ENCODE data around the gene SMIM26.

Gene SMIM26

GRCh38 chr20:18532626-18533025 lies 34.6 kb upstream of the SMIM26 start:
- TF ChIP-seq CTCF (IDR thresholded peaks at IDR 0.05), result no peak
- no peak for TF ChIP-seq ZFX (IDR thresholded peaks at IDR 0.05; ENCODE audit: borderline replicate concordance)
- H3K27ac ChIP-seq, result no peak overlapping the region

DNA sequence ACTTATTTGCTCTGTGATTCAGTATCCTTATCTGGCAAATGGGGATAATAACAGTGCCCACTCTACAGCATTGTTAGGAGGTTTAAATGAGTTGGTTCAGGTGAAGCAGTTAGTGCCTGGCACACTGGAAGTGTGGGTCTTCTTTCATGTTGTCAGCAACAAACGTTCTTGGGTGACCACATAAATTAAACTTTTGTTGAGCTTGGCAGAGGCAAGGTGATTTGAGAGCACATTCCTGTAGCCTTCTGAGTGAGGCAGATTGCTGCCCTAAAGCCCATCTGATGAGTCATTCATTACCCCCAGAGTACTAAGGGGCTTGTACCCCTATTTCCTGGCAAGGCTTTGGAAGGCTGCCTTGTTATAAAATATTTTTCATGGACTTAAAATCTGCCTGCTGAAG lies 33.7 kb upstream of the SMIM26 start:
- TF ChIP-seq CTCF (IDR thresholded peaks at IDR 0.05) (no peak), ZFX (IDR thresholded peaks at IDR 0.05; ENCODE audit: borderline replicate concordance) (no peak)
- no peak overlapping the region for H3K27ac ChIP-seq

- TF ChIP-seq CTCF (IDR thresholded peaks at IDR 0.05) (no peak), ZFX (IDR thresholded peaks at IDR 0.05; ENCODE audit: borderline replicate concordance) (no peak)
- no peak overlapping the region for H3K27ac ChIP-seq
These were observed 33.1 kb upstream of the SMIM26 start for GRCh38 chr20:18533978-18534644.

- TF ChIP-seq ZFX (IDR thresholded peaks at IDR 0.05; ENCODE audit: borderline replicate concordance), result no peak
- TF ChIP-seq CTCF (IDR thresholded peaks at IDR 0.05), result no peak
- H3K27ac ChIP-seq, result no peak overlapping the region
These were observed 29.6 kb upstream of the SMIM26 start for GRCh38 chr20:18537651-18538050.

DNA sequence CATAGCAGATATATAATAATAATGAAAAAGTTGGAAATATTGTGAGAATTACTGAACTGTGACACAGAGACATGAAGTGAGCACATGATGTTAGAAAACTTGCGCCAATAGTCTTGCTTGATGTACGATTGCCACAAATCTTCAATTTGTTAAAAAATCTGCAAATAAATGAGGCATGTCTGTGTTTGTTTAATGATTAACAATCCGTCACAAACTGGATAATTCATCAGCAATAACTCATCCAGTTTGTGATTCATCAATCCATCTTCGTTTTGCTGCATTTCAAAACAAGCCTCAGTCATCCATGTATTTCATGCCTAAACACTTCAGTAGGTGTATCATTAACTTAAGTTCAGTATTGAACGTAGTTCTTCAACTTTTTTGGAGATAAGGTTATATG lies 25.5 kb upstream of the SMIM26 start:
- TF ChIP-seq ZFX (IDR thresholded peaks at IDR 0.05; ENCODE audit: borderline replicate concordance) (no peak), CTCF (IDR thresholded peaks at IDR 0.05) (no peak)
- no peak overlapping the region for H3K27ac ChIP-seq

DNA sequence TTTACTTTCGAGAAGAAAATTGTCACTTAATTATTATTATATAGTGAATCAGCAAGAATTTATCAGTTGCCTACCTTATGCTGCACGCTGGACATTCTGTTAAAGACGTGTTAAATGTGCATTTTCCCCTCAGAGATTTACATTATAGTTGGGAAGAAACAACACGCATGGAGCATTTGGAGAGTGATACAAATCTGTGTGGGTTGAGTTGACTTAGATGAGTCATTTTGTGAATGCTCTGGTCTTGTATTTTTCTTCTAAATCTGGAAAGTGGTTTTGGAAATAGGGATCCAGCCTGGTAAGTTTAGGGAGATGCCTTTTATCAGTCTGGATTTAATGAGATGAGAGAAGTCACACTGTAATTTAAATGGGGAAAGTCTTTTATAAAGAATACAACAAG lies 24.0 kb upstream of the SMIM26 start:
- TF ChIP-seq ZFX (IDR thresholded peaks at IDR 0.05; ENCODE audit: borderline replicate concordance), result no peak
- no peak for TF ChIP-seq CTCF (IDR thresholded peaks at IDR 0.05)
- H3K27ac ChIP-seq, result no peak overlapping the region

- no peak overlapping the region for H3K27ac ChIP-seq
- TF ChIP-seq ZFX (IDR thresholded peaks at IDR 0.05; ENCODE audit: borderline replicate concordance) (no peak), CTCF (IDR thresholded peaks at IDR 0.05) (no peak)
These were observed 23.3 kb upstream of the SMIM26 start for GRCh38 chr20:18543932-18544331.
